Activated CD8-positive, alpha-beta T cell treated with anti-CD3 and anti-CD28 coated beads for 36 hours (primary cell): Measurements from ENCODE around the gene PITPNM1. TPM values are rescaled to one million over a fixed set of nuclear protein-coding genes. Genes with fewer than 3 reads are reported as not detected.
"Not testable (repeated sequence)": the region's sequence is repeated elsewhere in the genome, so short reads cannot be mapped to it uniquely, and the experiment has no call there.

Source experiments
- ATAC-seq: fragments of 200-7000 bp; cut with Tn5 transposase; one replicate; pipeline ENCODE4 v1.10.0; 2021; ENCODE audit warnings: mild to moderate bottlenecking, moderate library complexity
- CTCF ChIA-PET: fragments of 350-600 bp; sonication (Branson Sonifier 250); formaldehyde crosslinking; loops from one replicate; lab custom pipeline; 2021; ENCODE audit warnings: antibody characterized with exemption; lab: Charles Lee
- POLR2A ChIA-PET: fragments of 350-600 bp; sonication (Branson Sonifier 250); formaldehyde crosslinking; loops from one replicate; lab custom pipeline; 2021; ENCODE audit warnings: antibody characterized with exemption; lab: Charles Lee
- DNase-seq: peaks from one replicate; pipeline ENCODE4 v3.0.0-alpha.2; 2020
- H3K27ac Mint-ChIP-seq: one replicate; pipeline ENCODE4 v1.8.0; 2021; ENCODE audit warnings: mild to moderate bottlenecking, mixed read lengths
- H3K27me3 Mint-ChIP-seq: one replicate; pipeline ENCODE4 v1.8.0; 2021; ENCODE audit warnings: mixed read lengths
- H3K36me3 Mint-ChIP-seq: one replicate; pipeline ENCODE4 v1.8.0; 2021; ENCODE audit warnings: low read depth, mixed read lengths
- H3K4me1 Mint-ChIP-seq: one replicate; pipeline ENCODE4 v1.8.0; 2021; ENCODE audit warnings: low read depth, mixed read lengths
- H3K4me3 Mint-ChIP-seq: one replicate; pipeline ENCODE4 v1.8.0; 2021; ENCODE audit warnings: mild to moderate bottlenecking, moderate library complexity, mixed read lengths
- H3K9me3 Mint-ChIP-seq: one replicate; pipeline ENCODE4 v1.8.0; 2021; ENCODE audit warnings: mixed read lengths
- intact Hi-C: fragments of 100-400 bp; cut with micrococcal nuclease; formaldehyde crosslinking; loops from one replicate; pipeline ENCODE4 v1.10.0; 2022
- total RNA-seq, 2 experiments: library from RNA; stranded (reverse); gene quantifications; one replicate each; pipeline ENCODE4 v1.2.3, GENCODE V29; 2021
- TF ChIP-seq, protein P1 (sequence below): fragments of 200-600 bp; IDR thresholded peaks from one replicate; pipeline ENCODE4 v1.8.0; 2022; ENCODE audit warnings: antibody characterized with exemption, mild to moderate bottlenecking

Gene PITPNM1
- total RNA-seq, 2 experiments from 2014 or later = 87.8 to 88.1 TPM

- H3K9me3 Mint-ChIP-seq = no peaks in the 10 kb centered on the region
- no peaks in the 10 kb centered on the region for H3K27me3 Mint-ChIP-seq
- ATAC-seq (no peak), DNase-seq (no peak)
- ChIA-PET CTCF (no interaction called here), POLR2A (no interaction called here)
- no peaks in the 10 kb centered on the region for H3K36me3 Mint-ChIP-seq
- intact Hi-C loops = no loop called here
- no peak overlapping the region for H3K27ac Mint-ChIP-seq
- H3K4me1 Mint-ChIP-seq = peaks cover 3% of the 10 kb centered on the region
- no peak overlapping the region for H3K4me3 Mint-ChIP-seq
- TF ChIP-seq, protein P1, sequence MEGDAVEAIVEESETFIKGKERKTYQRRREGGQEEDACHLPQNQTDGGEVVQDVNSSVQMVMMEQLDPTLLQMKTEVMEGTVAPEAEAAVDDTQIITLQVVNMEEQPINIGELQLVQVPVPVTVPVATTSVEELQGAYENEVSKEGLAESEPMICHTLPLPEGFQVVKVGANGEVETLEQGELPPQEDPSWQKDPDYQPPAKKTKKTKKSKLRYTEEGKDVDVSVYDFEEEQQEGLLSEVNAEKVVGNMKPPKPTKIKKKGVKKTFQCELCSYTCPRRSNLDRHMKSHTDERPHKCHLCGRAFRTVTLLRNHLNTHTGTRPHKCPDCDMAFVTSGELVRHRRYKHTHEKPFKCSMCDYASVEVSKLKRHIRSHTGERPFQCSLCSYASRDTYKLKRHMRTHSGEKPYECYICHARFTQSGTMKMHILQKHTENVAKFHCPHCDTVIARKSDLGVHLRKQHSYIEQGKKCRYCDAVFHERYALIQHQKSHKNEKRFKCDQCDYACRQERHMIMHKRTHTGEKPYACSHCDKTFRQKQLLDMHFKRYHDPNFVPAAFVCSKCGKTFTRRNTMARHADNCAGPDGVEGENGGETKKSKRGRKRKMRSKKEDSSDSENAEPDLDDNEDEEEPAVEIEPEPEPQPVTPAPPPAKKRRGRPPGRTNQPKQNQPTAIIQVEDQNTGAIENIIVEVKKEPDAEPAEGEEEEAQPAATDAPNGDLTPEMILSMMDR = no peak
These were observed 9.0 kb upstream of the PITPNM1 start for GRCh38 chr11:67514116-67514515.

- intact Hi-C loops, H3K9me3 Mint-ChIP-seq, DNase-seq, CTCF ChIA-PET, H3K27ac Mint-ChIP-seq, H3K4me3 Mint-ChIP-seq, H3K36me3 Mint-ChIP-seq, ATAC-seq, H3K27me3 Mint-ChIP-seq, POLR2A ChIA-PET: not testable (repeated sequence)
- peaks cover 17% of the 10 kb centered on the region for H3K4me1 Mint-ChIP-seq
These were observed 6.4 kb upstream of the PITPNM1 start for GRCh38 chr11:67511558-67511957.

GRCh38 chr11:67510023-67510345 lies 4.8 kb upstream of the PITPNM1 start:
- peaks cover 8% of the 10 kb centered on the region for H3K36me3 Mint-ChIP-seq

DNA sequence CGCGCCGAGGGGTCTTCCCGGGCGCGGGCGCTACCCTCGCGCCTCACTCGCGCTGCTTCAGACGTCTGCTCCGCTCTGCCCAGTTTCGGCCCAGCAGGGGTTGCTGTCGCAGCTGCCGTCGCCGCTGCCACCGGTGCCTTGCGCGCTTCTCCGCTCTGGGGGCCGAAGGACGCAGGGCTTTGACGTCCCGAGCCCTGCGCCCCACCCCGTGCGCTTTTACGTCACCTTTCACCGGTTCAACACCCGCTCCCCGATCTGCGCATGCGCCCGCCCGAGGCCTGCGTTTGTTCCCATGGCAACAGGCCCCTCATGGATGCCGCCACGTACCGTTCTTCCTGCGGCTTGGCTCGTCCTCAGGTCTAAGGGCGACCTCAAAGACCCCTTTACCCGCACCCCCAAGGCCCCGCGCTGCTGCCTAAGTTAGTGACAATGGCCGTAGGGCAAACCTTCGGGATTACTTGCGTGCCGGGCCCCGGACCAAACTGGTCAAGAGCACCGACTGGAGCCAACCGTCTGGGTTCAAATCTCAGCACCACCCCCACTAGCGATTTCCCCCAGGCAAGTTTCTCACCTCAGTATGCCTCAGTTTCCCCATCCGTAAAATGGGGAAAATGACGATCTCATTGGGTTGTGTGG lies 3.4 kb upstream of the PITPNM1 start:
- H3K4me3 Mint-ChIP-seq = peak overlapping the region; percentile 89
- peak; percentile 100 for DNase-seq
- peaks cover 28% of the 10 kb centered on the region for H3K4me1 Mint-ChIP-seq
- H3K36me3 Mint-ChIP-seq = peaks cover 11% of the 10 kb centered on the region
- H3K27me3 Mint-ChIP-seq = no peaks in the 10 kb centered on the region
- H3K27ac Mint-ChIP-seq = peak overlapping the region; percentile 82
- CTCF ChIA-PET = interaction anchor here (1.1 to 1.5 kb wide), 3 partner anchors 40 to 157 kb away, joined by 5 to 6 read pairs (median 5); partner anchors contain the start of genes PTPRCAP and TMEM134
- peak; percentile 28 for ATAC-seq
- TF ChIP-seq, protein P1 = no peak
- POLR2A ChIA-PET = interaction anchor here (0.7 to 1.5 kb wide), 2 partner anchors 23 to 26 kb away, joined by 3 to 5 read pairs; partner anchors contain the start of gene AIP
- intact Hi-C loops = loop anchor here (5.0 kb wide), 1 partner anchor 71 kb away; the partner anchor contains the start of gene PTPRCAP
- H3K9me3 Mint-ChIP-seq = no peaks in the 10 kb centered on the region

More at GRCh38 chr11:67510023-67510345, 4.8 kb upstream of the PITPNM1 start:
- Mint-ChIP-seq H3K27ac (no peak overlapping the region), H3K27me3 (no peaks in the 10 kb centered on the region), H3K9me3 (no peaks in the 10 kb centered on the region), H3K4me1 (peaks cover 27% of the 10 kb centered on the region), H3K4me3 (peak overlapping the region; percentile 89)
- intact Hi-C loops = no loop called here
- no peak for ATAC-seq
- TF ChIP-seq, protein P1 = no peak
- no peak for DNase-seq
- CTCF ChIA-PET = no interaction called here
- POLR2A ChIA-PET = no interaction called here

DNA sequence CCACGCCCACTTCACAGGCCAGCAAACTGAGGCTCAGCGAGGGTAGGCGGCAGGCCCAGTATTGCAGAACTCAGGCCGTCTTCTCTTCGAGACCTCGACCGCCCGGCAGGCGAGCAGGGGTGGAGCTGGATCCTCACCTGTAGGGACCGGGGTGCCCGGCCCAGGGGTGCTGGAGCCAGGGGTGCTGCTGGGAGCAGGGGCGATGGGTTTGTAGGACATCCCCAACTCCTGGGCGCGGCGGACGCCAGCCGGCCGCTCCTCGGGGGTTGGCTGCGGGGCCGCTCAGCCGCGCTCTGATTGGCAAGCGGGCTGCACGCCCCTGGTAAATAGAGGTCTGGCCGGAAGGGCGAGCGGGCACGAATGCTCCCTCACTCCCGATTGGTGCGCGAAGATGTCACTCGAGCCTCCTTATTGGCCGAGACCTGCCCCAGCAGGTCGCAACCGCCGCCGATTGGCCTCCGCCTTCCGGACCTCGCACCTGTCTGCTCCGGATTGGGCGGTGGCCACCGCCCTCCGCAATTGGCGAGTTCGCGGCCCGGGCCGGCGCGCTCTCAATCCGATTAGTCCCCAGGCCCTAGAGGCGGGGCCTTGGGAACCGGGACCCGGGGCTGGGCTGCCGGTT lies 2.8 kb upstream of the PITPNM1 start, which contains the start of gene CDK2AP2:
CDK2AP2 (minus strand) TSS at position 299 of the 622 bp plus-strand sequence; CDS start at position 219, 80 bp downstream.
- POLR2A ChIA-PET = interaction anchor here (0.7 to 1.5 kb wide), 3 partner anchors 23 to 100 kb away, joined by 3 to 5 read pairs (median 3); partner anchors contain the start of gene AIP
- TF ChIP-seq, protein P1 = no peak
- no peaks in the 10 kb centered on the region for H3K9me3 Mint-ChIP-seq
- peaks cover 33% of the 10 kb centered on the region for H3K4me1 Mint-ChIP-seq
- DNase-seq = peak; percentile 100
- peak within 1 kb of the TSS; percentile 89 for H3K4me3 Mint-ChIP-seq
- intact Hi-C loops = loop anchor here (5.0 kb wide), 1 partner anchor 71 kb away; the partner anchor contains the start of gene PTPRCAP
- ATAC-seq = peak; percentile 78
- peaks cover 13% of the 10 kb centered on the region for H3K36me3 Mint-ChIP-seq
- peak within 1 kb of the TSS; percentile 88 for H3K27ac Mint-ChIP-seq
- no peaks in the 10 kb centered on the region for H3K27me3 Mint-ChIP-seq
- CTCF ChIA-PET = interaction anchor here (1.0 to 1.5 kb wide), 5 partner anchors 23 to 156 kb away, joined by 3 to 6 read pairs (median 5); partner anchors contain the start of genes PTPRCAP and TMEM134
